Measurements from ENCODE around the gene FRMD3. TPM values are rescaled to one million over a fixed set of nuclear protein-coding genes. Genes with fewer than 3 reads are reported as not detected.
A peak's percentile ranks its signal among the peaks of the same experiment; 100 is the strongest.
"Not testable (repeated sequence)": the region's sequence is repeated elsewhere in the genome, so short reads cannot be mapped to it uniquely, and the experiment has no call there.

FRMD3 gene
- total RNA-seq, 2 experiments from 2014 or later, result 0.12 TPM; not detected in 1

- no peak for DNase-seq
- no peaks in the 10 kb centered on the region for H3K36me3 Mint-ChIP-seq (ENCODE audit: low read depth)
- CTCF ChIA-PET, result interaction anchor here (1.2 kb wide), 1 partner anchor 77 kb away, joined by 3 read pairs; no protein-coding TSS in a partner anchor
- no peak overlapping the region for H3K27ac Mint-ChIP-seq
- intact Hi-C loops (cut with micrococcal nuclease), result no loop called here
- H3K9me3 Mint-ChIP-seq, result peaks cover 2% of the 10 kb centered on the region
- H3K4me1 Mint-ChIP-seq (ENCODE audit: low read depth), result no peaks in the 10 kb centered on the region
- peaks cover 2% of the 10 kb centered on the region for H3K27me3 Mint-ChIP-seq (ENCODE audit: low read depth)
- H3K4me3 Mint-ChIP-seq, result no peak overlapping the region
These were observed 17.9 kb downstream of the FRMD3 start for GRCh38 chr9:83520292-83520691.

DNA sequence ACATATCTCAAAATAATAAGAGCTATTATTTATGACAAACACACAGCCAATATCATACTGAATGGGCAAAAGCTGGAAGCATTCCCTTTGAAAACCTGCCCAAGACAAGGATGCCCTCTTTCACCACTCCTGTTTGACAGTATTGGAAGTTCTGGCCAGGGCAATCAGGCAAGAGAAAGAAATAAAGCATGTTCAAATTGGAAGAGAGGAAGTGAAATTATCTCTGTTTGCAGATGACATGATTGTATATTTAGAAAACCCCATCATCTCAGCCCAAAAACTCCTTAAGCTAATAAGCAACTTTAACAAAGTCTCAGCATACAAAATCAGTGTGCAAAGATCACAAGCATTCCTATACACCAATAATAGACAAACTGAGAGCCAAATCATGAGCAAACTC lies 20.2 kb downstream of the FRMD3 start:
- CTCF ChIA-PET; H3K9me3 Mint-ChIP-seq; H3K36me3 Mint-ChIP-seq (ENCODE audit: low read depth); H3K27me3 Mint-ChIP-seq (ENCODE audit: low read depth); H3K27ac Mint-ChIP-seq; H3K4me3 Mint-ChIP-seq; DNase-seq; intact Hi-C loops (cut with micrococcal nuclease); H3K4me1 Mint-ChIP-seq (ENCODE audit: low read depth): not testable (repeated sequence)

- DNase-seq, result no peak
- Mint-ChIP-seq H3K27me3 (ENCODE audit: low read depth) (peaks cover 2% of the 10 kb centered on the region), H3K9me3 (peaks cover 2% of the 10 kb centered on the region), H3K4me1 (ENCODE audit: low read depth) (no peaks in the 10 kb centered on the region), H3K36me3 (ENCODE audit: low read depth) (no peaks in the 10 kb centered on the region), H3K27ac (no peak overlapping the region), H3K4me3 (no peak overlapping the region)
- CTCF ChIA-PET, result no interaction called here
- intact Hi-C loops (cut with micrococcal nuclease), result no loop called here
These were observed 23.4 kb downstream of the FRMD3 start for GRCh38 chr9:83514767-83515166.

DNA sequence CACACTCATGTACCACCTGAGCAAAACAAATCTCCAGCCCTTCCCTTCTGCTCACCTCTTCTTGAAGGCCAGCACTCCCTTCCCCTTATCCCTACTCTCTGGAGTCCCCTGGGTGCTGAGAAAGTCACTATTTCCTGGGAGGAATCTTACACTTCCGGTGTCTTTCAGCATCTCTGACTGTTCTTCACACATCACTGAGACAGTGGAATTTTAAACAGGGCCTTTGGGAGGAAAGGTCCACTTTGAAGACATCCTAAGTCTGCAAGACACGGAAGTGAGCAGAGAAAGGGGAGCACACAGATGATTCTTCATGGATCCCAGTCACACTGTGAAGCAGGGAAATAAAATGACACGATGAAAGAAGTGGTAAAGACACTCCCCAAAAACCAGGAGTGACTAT lies 25.6 kb downstream of the FRMD3 start:
- Mint-ChIP-seq H3K27ac (no peak overlapping the region), H3K36me3 (ENCODE audit: low read depth) (no peaks in the 10 kb centered on the region), H3K27me3 (ENCODE audit: low read depth) (peaks cover 1% of the 10 kb centered on the region), H3K4me1 (ENCODE audit: low read depth) (peaks cover 8% of the 10 kb centered on the region), H3K9me3 (no peaks in the 10 kb centered on the region), H3K4me3 (no peak overlapping the region)
- intact Hi-C loops (cut with micrococcal nuclease), result no loop called here
- DNase-seq, result no peak
- CTCF ChIA-PET, result no interaction called here

GRCh38 chr9:83511051-83511450 lies 27.1 kb downstream of the FRMD3 start:
- no peaks in the 10 kb centered on the region for H3K9me3 Mint-ChIP-seq
- no peaks in the 10 kb centered on the region for H3K27me3 Mint-ChIP-seq (ENCODE audit: low read depth)
- intact Hi-C loops (cut with micrococcal nuclease), result no loop called here
- peaks cover 8% of the 10 kb centered on the region for H3K4me1 Mint-ChIP-seq (ENCODE audit: low read depth)
- DNase-seq, result peak; percentile 6
- H3K4me3 Mint-ChIP-seq, result no peak overlapping the region
- no peak overlapping the region for H3K27ac Mint-ChIP-seq
- H3K36me3 Mint-ChIP-seq (ENCODE audit: low read depth), result no peaks in the 10 kb centered on the region
- CTCF ChIA-PET, result no interaction called here

DNA sequence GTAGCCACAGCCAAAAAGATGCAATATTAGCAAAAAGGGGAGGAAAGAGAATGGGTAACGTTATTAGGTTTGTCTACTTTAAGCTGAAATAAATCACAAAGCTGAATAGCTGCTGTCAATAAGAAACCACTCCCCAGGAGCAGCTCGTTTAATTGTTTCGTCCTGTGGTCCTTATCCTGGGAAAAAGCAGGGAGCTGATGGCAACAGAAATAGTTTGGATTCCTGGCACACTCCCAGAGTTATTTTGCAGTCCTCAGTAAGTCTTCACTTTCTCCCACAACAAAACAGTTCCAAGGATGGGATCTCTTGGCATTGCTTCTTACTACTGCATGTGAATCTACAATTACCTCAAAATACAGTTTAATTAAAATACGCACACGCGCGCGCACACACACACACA lies 28.8 kb downstream of the FRMD3 start:
- H3K4me3 Mint-ChIP-seq, result no peak overlapping the region
- H3K27me3 Mint-ChIP-seq (ENCODE audit: low read depth), result no peaks in the 10 kb centered on the region
- H3K9me3 Mint-ChIP-seq, result no peaks in the 10 kb centered on the region
- CTCF ChIA-PET, result interaction anchor here (0.7 to 1.0 kb wide), 2 partner anchors 109 to 175 kb away, joined by 3 read pairs; no protein-coding TSS in a partner anchor
- H3K27ac Mint-ChIP-seq, result no peak overlapping the region
- intact Hi-C loops (cut with micrococcal nuclease), result no loop called here
- peaks cover 8% of the 10 kb centered on the region for H3K4me1 Mint-ChIP-seq (ENCODE audit: low read depth)
- H3K36me3 Mint-ChIP-seq (ENCODE audit: low read depth), result no peaks in the 10 kb centered on the region
- DNase-seq, result no peak

GRCh38 chr9:83508067-83508466 lies 30.1 kb downstream of the FRMD3 start:
- H3K36me3 Mint-ChIP-seq (ENCODE audit: low read depth), result no peaks in the 10 kb centered on the region
- H3K9me3 Mint-ChIP-seq, result no peaks in the 10 kb centered on the region
- H3K4me3 Mint-ChIP-seq, result no peak overlapping the region
- DNase-seq, result no peak
- CTCF ChIA-PET, result interaction anchor here (1.1 kb wide), 1 partner anchor 89 kb away, joined by 3 read pairs; no protein-coding TSS in a partner anchor
- H3K27me3 Mint-ChIP-seq (ENCODE audit: low read depth), result no peaks in the 10 kb centered on the region
- intact Hi-C loops (cut with micrococcal nuclease), result no loop called here
- H3K27ac Mint-ChIP-seq, result no peak overlapping the region
- H3K4me1 Mint-ChIP-seq (ENCODE audit: low read depth), result peaks cover 8% of the 10 kb centered on the region

DNA sequence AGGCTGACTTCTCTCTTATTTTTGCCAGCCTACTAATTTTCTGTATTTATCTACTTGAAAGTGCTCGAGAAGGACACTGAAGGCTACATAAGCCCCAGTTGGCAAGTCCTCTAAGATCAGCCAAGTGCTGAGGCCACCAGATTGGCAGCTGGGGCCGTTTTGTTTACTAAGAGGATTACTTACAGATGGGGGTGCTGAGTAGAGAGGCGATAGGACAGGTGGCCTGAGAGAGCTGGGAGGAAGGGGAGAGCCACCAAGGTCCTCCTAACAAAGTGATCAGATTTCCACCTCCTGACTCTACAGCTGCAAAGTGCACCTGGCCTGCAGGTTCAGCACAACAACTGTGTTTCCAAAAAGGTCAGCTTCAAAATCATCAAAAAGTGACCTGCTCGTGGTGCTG lies 32.9 kb downstream of the FRMD3 start:
- no peak overlapping the region for H3K27ac Mint-ChIP-seq
- no peaks in the 10 kb centered on the region for H3K9me3 Mint-ChIP-seq
- no peaks in the 10 kb centered on the region for H3K36me3 Mint-ChIP-seq (ENCODE audit: low read depth)
- DNase-seq, result no peak
- no peaks in the 10 kb centered on the region for H3K27me3 Mint-ChIP-seq (ENCODE audit: low read depth)
- H3K4me1 Mint-ChIP-seq (ENCODE audit: low read depth), result peaks cover 8% of the 10 kb centered on the region
- H3K4me3 Mint-ChIP-seq, result no peak overlapping the region
- intact Hi-C loops (cut with micrococcal nuclease), result no loop called here
- CTCF ChIA-PET, result no interaction called here

DNA sequence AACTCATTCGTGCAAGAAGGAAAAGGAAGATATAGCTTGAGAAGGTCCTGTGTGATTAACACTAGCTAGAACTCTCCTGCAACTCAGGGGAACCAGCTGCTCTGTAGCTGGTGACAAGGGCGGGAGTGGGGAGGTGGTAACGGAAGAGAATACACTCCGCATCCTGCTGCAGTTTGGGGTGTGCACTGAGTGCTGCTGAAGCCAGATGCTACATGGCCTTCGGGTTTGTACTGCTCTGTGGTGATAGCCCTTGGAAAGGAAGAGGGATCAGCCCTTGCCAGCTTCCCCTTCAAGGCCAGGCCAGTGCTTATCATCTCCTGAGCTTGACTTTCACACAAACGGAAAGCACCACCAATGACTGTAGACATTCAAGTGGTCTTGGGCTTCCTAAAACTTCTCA lies 34.3 kb downstream of the FRMD3 start:
- H3K4me1 Mint-ChIP-seq (ENCODE audit: low read depth), result peaks cover 8% of the 10 kb centered on the region
- H3K4me3 Mint-ChIP-seq, result no peak overlapping the region
- no peaks in the 10 kb centered on the region for H3K36me3 Mint-ChIP-seq (ENCODE audit: low read depth)
- intact Hi-C loops (cut with micrococcal nuclease), result no loop called here
- no peaks in the 10 kb centered on the region for H3K9me3 Mint-ChIP-seq
- CTCF ChIA-PET, result no interaction called here
- no peak overlapping the region for H3K27ac Mint-ChIP-seq
- no peak for DNase-seq
- no peaks in the 10 kb centered on the region for H3K27me3 Mint-ChIP-seq (ENCODE audit: low read depth)

GRCh38 chr9:83501565-83501964 lies 36.6 kb downstream of the FRMD3 start:
- intact Hi-C loops (cut with micrococcal nuclease), result no loop called here
- no peaks in the 10 kb centered on the region for H3K4me1 Mint-ChIP-seq (ENCODE audit: low read depth)
- H3K36me3 Mint-ChIP-seq (ENCODE audit: low read depth), result no peaks in the 10 kb centered on the region
- CTCF ChIA-PET, result no interaction called here
- H3K9me3 Mint-ChIP-seq, result no peaks in the 10 kb centered on the region
- no peaks in the 10 kb centered on the region for H3K27me3 Mint-ChIP-seq (ENCODE audit: low read depth)
- DNase-seq, result no peak
- H3K4me3 Mint-ChIP-seq, result no peak overlapping the region
- no peak overlapping the region for H3K27ac Mint-ChIP-seq

- Mint-ChIP-seq H3K27ac (no peak overlapping the region), H3K27me3 (ENCODE audit: low read depth) (no peaks in the 10 kb centered on the region), H3K9me3 (no peaks in the 10 kb centered on the region), H3K4me1 (ENCODE audit: low read depth) (no peaks in the 10 kb centered on the region), H3K36me3 (ENCODE audit: low read depth) (no peaks in the 10 kb centered on the region), H3K4me3 (no peak overlapping the region)
- CTCF ChIA-PET, result no interaction called here
- DNase-seq, result no peak
- intact Hi-C loops (cut with micrococcal nuclease), result no loop called here
These were observed 40.8 kb downstream of the FRMD3 start for GRCh38 chr9:83497441-83497840.

DNA sequence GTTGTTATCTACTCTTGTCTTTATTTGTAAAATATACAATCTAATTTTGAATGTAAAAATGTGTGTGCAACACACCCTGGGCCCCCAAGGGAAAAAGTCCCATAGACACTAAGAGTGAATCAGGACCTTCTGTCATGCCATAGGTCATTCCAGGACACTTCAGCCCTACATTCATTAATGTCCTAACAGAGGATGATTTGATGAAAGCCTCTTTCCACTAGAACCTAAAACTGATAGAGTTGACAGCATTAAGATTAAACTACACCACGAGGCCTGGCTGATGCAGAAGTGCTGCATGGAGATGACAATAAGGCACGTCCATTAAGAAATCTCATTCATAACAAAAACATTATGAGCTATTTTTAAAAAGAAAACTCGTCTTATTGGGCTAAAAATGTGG lies 46.2 kb downstream of the FRMD3 start:
- no peak for DNase-seq
- CTCF ChIA-PET, result no interaction called here
- intact Hi-C loops (cut with micrococcal nuclease), result no loop called here
- Mint-ChIP-seq H3K9me3 (peaks cover 2% of the 10 kb centered on the region), H3K4me3 (no peak overlapping the region), H3K27ac (no peak overlapping the region), H3K4me1 (ENCODE audit: low read depth) (no peaks in the 10 kb centered on the region), H3K27me3 (ENCODE audit: low read depth) (no peaks in the 10 kb centered on the region), H3K36me3 (ENCODE audit: low read depth) (no peaks in the 10 kb centered on the region)

GRCh38 chr9:83491413-83491812 lies 46.8 kb downstream of the FRMD3 start:
- Mint-ChIP-seq H3K9me3 (peaks cover 2% of the 10 kb centered on the region), H3K4me3 (no peak overlapping the region), H3K36me3 (ENCODE audit: low read depth) (no peaks in the 10 kb centered on the region), H3K27me3 (ENCODE audit: low read depth) (no peaks in the 10 kb centered on the region), H3K4me1 (ENCODE audit: low read depth) (no peaks in the 10 kb centered on the region), H3K27ac (no peak overlapping the region)
- no peak for DNase-seq
- CTCF ChIA-PET, result no interaction called here
- intact Hi-C loops (cut with micrococcal nuclease), result no loop called here

- H3K36me3 Mint-ChIP-seq (ENCODE audit: low read depth), result no peaks in the 10 kb centered on the region
- no peak overlapping the region for H3K4me3 Mint-ChIP-seq
- no peaks in the 10 kb centered on the region for H3K4me1 Mint-ChIP-seq (ENCODE audit: low read depth)
- CTCF ChIA-PET, result no interaction called here
- DNase-seq, result no peak
- intact Hi-C loops (cut with micrococcal nuclease), result no loop called here
- no peak overlapping the region for H3K27ac Mint-ChIP-seq
- no peaks in the 10 kb centered on the region for H3K27me3 Mint-ChIP-seq (ENCODE audit: low read depth)
- peaks cover 2% of the 10 kb centered on the region for H3K9me3 Mint-ChIP-seq
These were observed 48.2 kb downstream of the FRMD3 start for GRCh38 chr9:83489961-83490360.

All from activated naive CD4-positive, alpha-beta T cell treated with anti-CD3 and anti-CD28 coated beads for 36 hours (primary cell).